Measurements from ENCODE around the gene ADRA2A.

DNA sequence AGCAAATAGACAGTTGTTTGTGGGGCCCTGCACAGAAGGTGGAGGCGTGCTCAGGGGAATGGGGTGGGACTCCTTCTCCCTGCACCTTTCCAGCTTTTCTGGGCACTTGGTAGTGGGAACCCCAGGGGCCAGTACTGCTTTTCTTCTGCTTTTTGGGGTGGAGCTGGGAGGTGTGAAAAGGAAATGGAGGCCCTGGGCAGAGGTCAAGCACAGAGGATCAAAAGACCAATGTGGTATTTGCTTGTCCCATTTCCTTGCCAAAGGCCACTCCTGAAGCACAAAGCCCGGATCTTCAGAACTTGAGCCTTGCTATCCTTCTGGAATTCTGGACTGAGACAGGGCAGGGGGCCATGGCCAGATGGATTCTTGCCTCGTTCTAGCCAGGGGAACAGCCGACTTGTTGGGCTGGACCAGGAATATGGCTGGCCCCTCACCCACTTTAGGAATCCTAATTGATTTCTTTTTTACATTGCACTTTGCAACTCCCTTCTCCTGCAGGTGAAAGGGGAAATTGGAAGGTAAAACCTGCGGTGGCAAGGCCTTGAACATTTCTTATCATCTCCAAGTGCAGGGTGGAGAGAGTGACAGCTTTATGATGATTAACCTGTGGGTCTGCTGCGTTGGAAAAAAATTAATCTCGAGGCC is 26.5 kb downstream of the ADRA2A start:
- no peak for TF ChIP-seq POLR2A (IDR thresholded peaks at IDR 0.05; ENCODE audit: low read depth)
- TF ChIP-seq CTCF (IDR thresholded peaks at IDR 0.05), result no peak
- TF ChIP-seq EP300 (IDR thresholded peaks at IDR 0.05), result no peak
- TF ChIP-seq POLR2AphosphoS5 (IDR thresholded peaks at IDR 0.05), result no peak

Data from esophagus muscularis mucosa (tissue), 4 donors.